ENCODE results near the gene NKPD1.

DNA sequence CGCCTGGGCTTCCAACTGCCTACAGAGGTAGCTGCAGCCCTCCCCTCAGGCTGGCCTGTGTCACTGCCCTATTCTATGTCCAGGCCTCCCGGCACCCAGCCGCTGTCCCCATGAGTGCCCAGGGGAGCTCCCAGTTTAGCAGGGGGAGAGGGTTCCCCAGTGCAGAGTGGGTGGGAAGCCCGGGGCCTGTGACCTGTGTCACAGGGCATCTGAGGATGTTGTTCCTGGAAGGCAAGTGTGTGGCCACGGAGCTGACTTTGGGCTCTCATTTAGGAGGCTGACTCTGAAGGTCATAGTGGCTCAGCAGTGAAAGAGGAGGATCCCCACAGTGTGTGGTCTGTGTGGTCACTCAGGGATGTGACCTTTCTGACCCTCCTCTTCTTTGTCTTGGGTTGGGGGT is 42.7 kb downstream of the NKPD1 start:
- TF ChIP-seq ZNF24 (IDR thresholded peaks at IDR 0.05) (no peak), SREBF1 (IDR thresholded peaks at IDR 0.05; ENCODE audit: low read length) (no peak), POLR2AphosphoS2 (IDR thresholded peaks at IDR 0.05; ENCODE audit: low read depth, low read length) (no peak), SRF (IDR thresholded peaks at IDR 0.05; ENCODE audit: low read depth in 2 of 2, low read length in 2 of 2) (no peak), YY1 (IDR thresholded peaks at IDR 0.05; ENCODE audit: low read depth, low read length) (no peak), ZZZ3 (IDR thresholded peaks at IDR 0.05; ENCODE audit: control insufficient read depth, insufficient read length, low read depth) (no peak), POLR2AphosphoS5 (IDR thresholded peaks at IDR 0.05; ENCODE audit: low read length) (no peak), CEBPB (IDR thresholded peaks at IDR 0.05; ENCODE audit: borderline replicate concordance in 1 of 2, low read depth in 2 of 2, low read length in 2 of 2) (no peak), FOXM1 (IDR thresholded peaks at IDR 0.05; ENCODE audit: low read depth, low read length) (no peak), EP300 (IDR thresholded peaks at IDR 0.05; ENCODE audit: borderline replicate concordance in 1 of 2, control insufficient read depth in 1 of 2, low read depth in 2 of 2, low read length in 2 of 2) (no peak), CHD2 (IDR thresholded peaks at IDR 0.05; ENCODE audit: borderline replicate concordance, low read depth, low read length) (no peak), PML (IDR thresholded peaks at IDR 0.05; ENCODE audit: low read length) (no peak)
- TF ChIP-seq, protein P1, sequence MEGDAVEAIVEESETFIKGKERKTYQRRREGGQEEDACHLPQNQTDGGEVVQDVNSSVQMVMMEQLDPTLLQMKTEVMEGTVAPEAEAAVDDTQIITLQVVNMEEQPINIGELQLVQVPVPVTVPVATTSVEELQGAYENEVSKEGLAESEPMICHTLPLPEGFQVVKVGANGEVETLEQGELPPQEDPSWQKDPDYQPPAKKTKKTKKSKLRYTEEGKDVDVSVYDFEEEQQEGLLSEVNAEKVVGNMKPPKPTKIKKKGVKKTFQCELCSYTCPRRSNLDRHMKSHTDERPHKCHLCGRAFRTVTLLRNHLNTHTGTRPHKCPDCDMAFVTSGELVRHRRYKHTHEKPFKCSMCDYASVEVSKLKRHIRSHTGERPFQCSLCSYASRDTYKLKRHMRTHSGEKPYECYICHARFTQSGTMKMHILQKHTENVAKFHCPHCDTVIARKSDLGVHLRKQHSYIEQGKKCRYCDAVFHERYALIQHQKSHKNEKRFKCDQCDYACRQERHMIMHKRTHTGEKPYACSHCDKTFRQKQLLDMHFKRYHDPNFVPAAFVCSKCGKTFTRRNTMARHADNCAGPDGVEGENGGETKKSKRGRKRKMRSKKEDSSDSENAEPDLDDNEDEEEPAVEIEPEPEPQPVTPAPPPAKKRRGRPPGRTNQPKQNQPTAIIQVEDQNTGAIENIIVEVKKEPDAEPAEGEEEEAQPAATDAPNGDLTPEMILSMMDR (IDR thresholded peaks at IDR 0.05 in 2 of 3, conservative IDR thresholded peaks at IDR 0.05 in 1 of 3; ENCODE audit: control insufficient read depth in 2 of 3, extremely low read depth in 1 of 3, insufficient read depth in 1 of 3, low read depth in 3 of 3, low read length in 3 of 3) = no peak
